GM10266 (cell line): ENCODE results near the gene CREB3L2.

Experiments
- DNase-seq: peaks from one replicate; pipeline ENCODE4 v3.0.0; 2012; ENCODE audit errors: extremely low spot score
- TF ChIP-seq, protein P1 (sequence below): IDR thresholded peaks from 2 replicates; pipeline ENCODE4 v1.5.1; 2012; ENCODE audit warnings: mild to moderate bottlenecking, low read depth; ENCODE audit not compliant: control insufficient read depth, insufficient read depth; ENCODE audit errors: missing control alignments

Gene CREB3L2

DNA sequence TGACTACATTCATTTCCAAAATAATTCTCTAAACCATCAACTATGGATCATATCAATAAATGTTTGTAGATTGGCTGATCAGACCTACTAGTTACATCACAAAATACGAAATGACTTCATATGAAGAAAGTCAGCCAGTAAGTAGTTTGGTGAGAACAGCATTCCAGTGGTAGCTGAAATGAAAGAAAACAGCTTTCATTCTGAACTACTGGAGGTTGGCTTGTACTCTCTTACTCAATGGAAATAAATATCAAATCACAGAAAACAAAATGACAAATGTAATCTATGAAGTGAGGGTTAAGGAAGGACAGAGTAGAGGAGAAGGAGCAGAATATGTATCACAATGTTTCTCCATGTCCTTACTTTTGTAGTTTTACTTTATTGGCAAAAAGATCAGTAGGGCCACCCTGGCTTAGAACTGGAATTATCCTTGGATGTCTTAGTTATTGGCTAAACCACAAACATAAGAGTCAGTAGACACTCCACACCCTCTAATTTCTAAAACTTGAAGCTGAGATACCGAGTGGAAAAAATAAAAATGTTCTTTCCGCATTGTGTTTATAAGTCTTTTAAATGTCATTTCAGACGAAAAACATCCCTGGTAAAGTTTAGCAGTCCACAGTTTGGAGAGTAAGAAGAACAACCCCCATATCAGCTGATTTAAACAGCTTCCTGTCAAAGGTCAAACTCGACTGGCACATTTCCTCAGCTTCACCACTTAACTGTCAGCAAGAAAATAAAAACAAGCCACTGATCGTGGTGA is 81.1 kb downstream of the CREB3L2 start:
- no peak for DNase-seq
- TF ChIP-seq, protein P1, sequence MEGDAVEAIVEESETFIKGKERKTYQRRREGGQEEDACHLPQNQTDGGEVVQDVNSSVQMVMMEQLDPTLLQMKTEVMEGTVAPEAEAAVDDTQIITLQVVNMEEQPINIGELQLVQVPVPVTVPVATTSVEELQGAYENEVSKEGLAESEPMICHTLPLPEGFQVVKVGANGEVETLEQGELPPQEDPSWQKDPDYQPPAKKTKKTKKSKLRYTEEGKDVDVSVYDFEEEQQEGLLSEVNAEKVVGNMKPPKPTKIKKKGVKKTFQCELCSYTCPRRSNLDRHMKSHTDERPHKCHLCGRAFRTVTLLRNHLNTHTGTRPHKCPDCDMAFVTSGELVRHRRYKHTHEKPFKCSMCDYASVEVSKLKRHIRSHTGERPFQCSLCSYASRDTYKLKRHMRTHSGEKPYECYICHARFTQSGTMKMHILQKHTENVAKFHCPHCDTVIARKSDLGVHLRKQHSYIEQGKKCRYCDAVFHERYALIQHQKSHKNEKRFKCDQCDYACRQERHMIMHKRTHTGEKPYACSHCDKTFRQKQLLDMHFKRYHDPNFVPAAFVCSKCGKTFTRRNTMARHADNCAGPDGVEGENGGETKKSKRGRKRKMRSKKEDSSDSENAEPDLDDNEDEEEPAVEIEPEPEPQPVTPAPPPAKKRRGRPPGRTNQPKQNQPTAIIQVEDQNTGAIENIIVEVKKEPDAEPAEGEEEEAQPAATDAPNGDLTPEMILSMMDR = no peak

DNA sequence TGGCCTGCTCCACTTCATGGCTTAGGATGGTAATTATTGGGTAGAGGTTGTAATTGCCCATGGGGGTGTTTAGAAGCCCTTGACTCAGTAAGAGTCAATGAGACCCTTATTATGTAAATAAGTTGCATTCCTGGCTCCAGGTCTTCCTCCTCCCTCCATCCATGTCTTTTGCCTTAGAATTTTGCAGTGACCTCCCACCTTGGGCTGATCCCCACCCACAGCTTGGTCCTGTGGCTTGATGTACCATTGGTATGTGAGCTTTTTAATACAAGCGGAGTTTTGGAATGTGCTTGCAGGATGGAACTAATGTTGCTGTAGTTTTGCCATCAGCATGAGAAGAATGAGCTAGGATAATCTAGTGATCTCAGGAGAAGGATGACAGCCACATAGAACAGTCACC is 81.9 kb downstream of the CREB3L2 start:
- TF ChIP-seq, protein P1 = no peak
- no peak for DNase-seq

DNA sequence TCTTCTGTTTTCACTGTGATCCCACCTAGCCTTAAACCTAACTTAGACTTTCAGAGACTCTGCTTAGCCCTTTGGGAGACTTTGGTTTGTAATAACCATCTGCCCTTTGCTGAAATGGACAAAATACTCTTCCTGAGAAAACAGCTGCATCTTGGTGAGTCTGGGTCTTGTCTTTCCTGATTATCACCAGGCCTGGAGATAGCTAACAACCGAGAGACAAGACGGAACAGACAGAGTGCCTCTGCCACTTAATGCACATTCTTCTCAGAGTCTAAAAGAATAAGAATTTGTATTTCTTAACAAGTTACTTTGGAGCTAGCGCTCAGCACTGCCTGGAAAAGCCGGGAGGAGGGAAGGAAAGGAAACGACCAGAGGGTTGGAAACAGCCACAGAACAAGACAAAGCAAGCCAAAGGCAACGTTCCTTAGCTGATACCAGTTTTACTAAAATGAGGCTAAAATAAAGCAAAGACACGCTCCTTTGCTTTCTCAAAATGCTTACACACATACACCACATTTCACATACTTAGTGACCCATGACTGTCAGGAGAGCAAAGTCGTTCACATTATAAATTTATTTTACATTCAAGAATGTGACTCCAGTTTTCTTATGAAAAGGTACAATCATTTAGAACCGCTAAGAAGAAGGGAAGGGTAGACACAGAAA is 84.8 kb downstream of the CREB3L2 start:
- TF ChIP-seq, protein P1 = no peak
- DNase-seq = no peak

DNA sequence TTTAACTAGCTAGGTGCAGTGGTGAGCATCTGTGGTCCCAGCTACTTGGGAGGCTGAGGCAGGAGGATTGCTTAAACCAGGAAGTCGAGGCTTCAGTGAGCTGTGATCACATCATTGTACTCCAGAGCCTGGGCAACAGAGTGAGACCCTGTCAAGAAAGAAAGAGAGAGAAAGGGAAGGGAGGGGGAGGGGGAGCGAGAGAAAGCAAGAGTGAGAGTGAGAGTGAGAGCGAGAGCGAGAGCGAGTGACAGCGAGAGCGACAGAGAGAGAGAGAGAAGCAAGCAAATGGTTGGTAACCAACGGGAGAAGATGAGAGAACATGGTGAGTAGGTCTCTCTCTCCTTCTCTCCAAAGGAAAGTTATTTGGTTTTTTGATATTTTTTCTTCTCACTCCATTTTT is 85.3 kb downstream of the CREB3L2 start:
- TF ChIP-seq, protein P1 = no peak
- DNase-seq = no peak

DNA sequence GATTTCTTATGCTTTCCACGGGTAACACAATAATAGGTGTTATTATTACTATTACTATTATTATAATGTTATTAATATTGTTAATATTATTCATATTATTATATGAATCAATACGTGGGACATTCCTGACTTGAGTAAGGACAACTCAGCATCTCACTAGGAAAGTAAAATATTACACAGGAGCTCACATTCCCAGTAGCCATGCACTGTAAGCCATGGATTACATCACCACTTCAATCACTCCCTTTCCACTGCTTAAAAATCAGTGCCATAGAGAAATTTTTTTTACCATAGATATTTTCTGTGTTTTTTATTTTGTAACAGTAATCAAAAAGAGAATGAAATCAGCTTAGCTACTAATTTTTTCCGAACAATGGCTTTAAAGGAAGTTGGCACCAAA is 86.6 kb downstream of the CREB3L2 start:
- no peak for DNase-seq
- TF ChIP-seq, protein P1 = no peak

DNA sequence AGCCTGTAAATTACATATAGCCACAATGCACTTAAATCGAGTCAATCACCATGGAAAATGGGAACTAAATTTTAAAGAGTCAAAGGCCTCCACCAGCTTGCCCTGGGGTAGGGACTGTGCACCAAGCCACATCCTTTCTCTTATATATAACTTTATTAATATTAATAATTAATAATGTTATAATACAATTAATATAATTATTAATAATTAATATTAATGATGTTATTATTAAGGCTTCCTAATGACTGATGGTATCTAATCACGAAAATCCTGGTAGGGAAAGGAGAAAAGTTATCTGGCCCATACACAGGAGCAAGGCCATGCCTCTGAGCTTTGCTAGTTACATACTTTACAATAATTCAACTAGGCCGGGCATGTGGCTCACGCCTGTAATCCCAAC is 87.9 kb downstream of the CREB3L2 start:
- DNase-seq = no peak
- TF ChIP-seq, protein P1 = no peak

DNA sequence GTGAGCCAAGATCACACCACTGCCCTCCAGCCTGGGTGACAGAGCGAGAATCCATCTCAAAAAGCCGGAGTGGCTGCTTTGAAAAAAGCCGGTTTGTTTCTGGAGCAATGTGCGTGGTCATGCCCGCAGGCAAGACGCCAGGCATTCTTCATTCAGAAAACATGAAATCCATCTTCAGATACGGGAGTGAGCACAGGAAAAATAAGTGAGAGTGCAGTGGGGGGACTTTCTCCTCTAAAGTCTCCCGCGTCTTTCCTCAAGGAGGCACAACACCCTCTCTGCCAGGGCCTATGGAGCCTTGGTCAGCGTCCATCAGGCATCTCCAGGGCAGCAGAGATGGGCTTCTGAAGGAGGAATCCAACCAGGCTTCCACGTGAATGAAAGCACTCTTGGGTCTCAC is 92.8 kb downstream of the CREB3L2 start:
- no peak for DNase-seq
- TF ChIP-seq, protein P1 = no peak
